HFFc6 (cell line): Measurements from ENCODE around the gene KDM4C. TPM values are rescaled to one million over a fixed set of nuclear protein-coding genes. Genes with fewer than 3 reads are reported as not detected.

Source experiments
- DNase-seq: peaks from one replicate; pipeline ENCODE4 v3.0.0-alpha.2; 2018
- H3K27ac Mint-ChIP-seq: 2 replicates; pipeline ENCODE4 v1.8.0; 2020; ENCODE audit warnings: mild to moderate bottlenecking, mixed read lengths
- H3K27me3 Mint-ChIP-seq: 2 replicates; pipeline ENCODE4 v1.8.0; 2021; ENCODE audit warnings: mild to moderate bottlenecking, moderate library complexity, mixed read lengths; ENCODE audit not compliant: insufficient read depth
- H3K36me3 Mint-ChIP-seq: 2 replicates; pipeline ENCODE4 v1.8.0; 2021; ENCODE audit warnings: low read depth, mixed read lengths
- H3K4me1 Mint-ChIP-seq: 2 replicates; pipeline ENCODE4 v1.8.0; 2020; ENCODE audit warnings: low read depth, mixed read lengths
- H3K4me3 Mint-ChIP-seq: 2 replicates; pipeline ENCODE4 v1.8.0; 2020; ENCODE audit warnings: mild to moderate bottlenecking, moderate library complexity, mixed read lengths
- H3K9me3 Mint-ChIP-seq: 2 replicates; pipeline ENCODE4 v1.8.0; 2020; ENCODE audit warnings: mild to moderate bottlenecking, mixed read lengths
- total RNA-seq, 6 experiments: library from RNA; stranded (reverse); fragmentation: NEBNext Ultra II Directional; extraction: Animal tissue kit (Norgen Biotek cat#: 25700); gene quantifications; 2 replicates in 1 of 6; 3 replicates in 5 of 6; pipeline ENCODE4 v1.2.3, GENCODE V29; 2021
- TF ChIP-seq, protein P1 (sequence below): fragments of 200-600 bp; sonication (generic); IDR thresholded peaks from 2 replicates; pipeline ENCODE4 v1.5.0; 2021; ENCODE audit warnings: antibody characterized with exemption, mild to moderate bottlenecking

Gene KDM4C
- total RNA-seq, 6 experiments from 2014 or later, result 9.1 to 12.0 (median 11.1) TPM

DNA sequence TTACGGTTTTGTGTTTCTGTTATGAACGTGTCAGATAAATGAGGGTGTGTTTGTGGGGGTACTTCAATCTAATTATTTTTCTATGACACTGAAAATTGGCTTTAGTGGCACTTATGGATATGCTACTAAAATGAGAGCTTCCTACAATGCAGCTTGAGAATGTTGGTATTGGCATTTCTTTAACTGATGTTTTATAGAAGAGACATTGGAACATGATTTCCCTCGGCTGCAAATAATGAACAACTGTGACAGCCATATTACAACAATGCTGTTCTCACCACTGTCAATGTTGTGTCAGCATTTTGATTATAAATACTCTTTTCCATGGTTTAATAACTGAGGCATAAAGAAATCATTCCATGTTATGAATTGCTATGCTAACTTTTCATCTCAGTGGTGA lies 279.4 kb downstream of the KDM4C start:
- Mint-ChIP-seq H3K27me3 (no peaks in the 10 kb centered on the region; the same call in 1 of the 2 replicates), H3K4me3 (no peak overlapping the region), H3K9me3 (no peaks in the 10 kb centered on the region), H3K27ac (no peak overlapping the region), H3K4me1 (peaks cover 9% of the 10 kb centered on the region), H3K36me3 (no peaks in the 10 kb centered on the region)
- TF ChIP-seq, protein P1, sequence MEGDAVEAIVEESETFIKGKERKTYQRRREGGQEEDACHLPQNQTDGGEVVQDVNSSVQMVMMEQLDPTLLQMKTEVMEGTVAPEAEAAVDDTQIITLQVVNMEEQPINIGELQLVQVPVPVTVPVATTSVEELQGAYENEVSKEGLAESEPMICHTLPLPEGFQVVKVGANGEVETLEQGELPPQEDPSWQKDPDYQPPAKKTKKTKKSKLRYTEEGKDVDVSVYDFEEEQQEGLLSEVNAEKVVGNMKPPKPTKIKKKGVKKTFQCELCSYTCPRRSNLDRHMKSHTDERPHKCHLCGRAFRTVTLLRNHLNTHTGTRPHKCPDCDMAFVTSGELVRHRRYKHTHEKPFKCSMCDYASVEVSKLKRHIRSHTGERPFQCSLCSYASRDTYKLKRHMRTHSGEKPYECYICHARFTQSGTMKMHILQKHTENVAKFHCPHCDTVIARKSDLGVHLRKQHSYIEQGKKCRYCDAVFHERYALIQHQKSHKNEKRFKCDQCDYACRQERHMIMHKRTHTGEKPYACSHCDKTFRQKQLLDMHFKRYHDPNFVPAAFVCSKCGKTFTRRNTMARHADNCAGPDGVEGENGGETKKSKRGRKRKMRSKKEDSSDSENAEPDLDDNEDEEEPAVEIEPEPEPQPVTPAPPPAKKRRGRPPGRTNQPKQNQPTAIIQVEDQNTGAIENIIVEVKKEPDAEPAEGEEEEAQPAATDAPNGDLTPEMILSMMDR, result no peak
- DNase-seq, result no peak

DNA sequence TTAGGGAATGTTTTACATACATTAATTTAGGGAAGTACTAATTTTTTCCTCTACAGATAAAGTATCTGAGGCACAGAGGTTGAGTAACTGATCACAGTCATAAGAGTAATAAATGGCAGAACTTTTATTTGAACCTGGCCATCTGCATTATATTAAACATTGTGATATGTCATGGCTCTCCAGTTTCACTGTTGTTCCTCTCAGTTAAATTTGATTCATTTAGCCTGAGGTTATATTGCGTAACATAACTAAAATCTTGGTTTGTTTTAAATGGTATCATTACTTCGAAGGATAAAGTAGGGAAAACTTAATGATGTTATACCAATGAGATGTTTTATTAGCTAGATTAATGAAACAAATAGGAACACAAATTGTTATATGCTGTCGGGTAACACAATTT lies 284.4 kb downstream of the KDM4C start:
- TF ChIP-seq, protein P1, result no peak
- H3K9me3 Mint-ChIP-seq, result no peaks in the 10 kb centered on the region
- peak; percentile 3 for DNase-seq
- H3K4me1 Mint-ChIP-seq, result peaks cover 21% of the 10 kb centered on the region
- peaks cover 2% of the 10 kb centered on the region; the same call in 1 of the 2 replicates for H3K36me3 Mint-ChIP-seq
- no peaks in the 10 kb centered on the region; the same call in 1 of the 2 replicates for H3K27me3 Mint-ChIP-seq
- no peak overlapping the region for H3K4me3 Mint-ChIP-seq
- H3K27ac Mint-ChIP-seq, result 0 out of 2 replicates have a peak overlapping the region, but pooled peaks have one; percentile 15

DNA sequence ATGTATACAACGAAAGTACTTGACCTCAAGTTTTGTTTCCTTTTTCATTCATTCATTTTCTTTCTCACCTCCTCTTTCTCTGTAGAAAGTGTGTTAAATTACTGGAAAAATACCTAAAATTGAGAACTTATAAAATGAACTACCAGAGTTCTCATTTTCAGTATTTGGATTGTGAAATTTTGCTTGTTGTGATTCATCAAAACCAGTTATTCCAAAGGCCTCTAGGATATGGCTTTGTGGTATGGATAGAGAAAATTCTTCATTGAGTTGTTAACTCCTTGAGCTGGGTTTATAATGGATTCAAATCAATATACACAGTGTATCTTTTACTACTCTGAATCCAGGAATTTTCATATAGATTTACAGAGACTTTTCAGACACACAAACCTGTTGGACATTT lies 287.6 kb downstream of the KDM4C start:
- peaks cover 21% of the 10 kb centered on the region for H3K4me1 Mint-ChIP-seq
- H3K27me3 Mint-ChIP-seq, result no peaks in the 10 kb centered on the region; the same call in 1 of the 2 replicates
- H3K27ac Mint-ChIP-seq, result no peak overlapping the region
- peaks cover 4% of the 10 kb centered on the region; the same call in 1 of the 2 replicates for H3K36me3 Mint-ChIP-seq
- no peaks in the 10 kb centered on the region for H3K9me3 Mint-ChIP-seq
- no peak overlapping the region for H3K4me3 Mint-ChIP-seq
- TF ChIP-seq, protein P1, result no peak
- DNase-seq, result no peak

DNA sequence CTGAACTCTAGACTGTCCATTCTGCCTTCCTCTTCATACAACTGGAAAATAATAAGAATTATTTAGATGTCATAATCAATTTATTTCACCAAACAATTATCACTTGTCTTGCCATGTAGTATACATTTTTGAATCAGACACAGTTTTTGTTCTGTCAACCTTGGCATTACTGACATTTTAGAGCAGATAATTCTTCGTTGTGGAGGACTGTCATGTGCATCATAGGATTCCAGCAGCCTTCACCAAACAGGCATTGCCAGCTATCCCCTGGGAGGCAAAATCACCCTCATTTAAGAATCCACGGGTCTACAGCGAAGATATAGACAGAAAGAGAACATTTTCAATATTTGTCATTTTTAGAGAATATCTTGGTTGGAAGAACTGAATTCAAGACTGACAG lies 293.9 kb downstream of the KDM4C start:
- no peaks in the 10 kb centered on the region for H3K9me3 Mint-ChIP-seq
- H3K27me3 Mint-ChIP-seq, result no peaks in the 10 kb centered on the region; the same call in 1 of the 2 replicates
- H3K4me3 Mint-ChIP-seq, result no peak overlapping the region
- TF ChIP-seq, protein P1, result no peak
- peaks cover 15% of the 10 kb centered on the region for H3K4me1 Mint-ChIP-seq
- no peak for DNase-seq
- no peak overlapping the region for H3K27ac Mint-ChIP-seq
- peaks cover 4% of the 10 kb centered on the region; the same call in 1 of the 2 replicates for H3K36me3 Mint-ChIP-seq

DNA sequence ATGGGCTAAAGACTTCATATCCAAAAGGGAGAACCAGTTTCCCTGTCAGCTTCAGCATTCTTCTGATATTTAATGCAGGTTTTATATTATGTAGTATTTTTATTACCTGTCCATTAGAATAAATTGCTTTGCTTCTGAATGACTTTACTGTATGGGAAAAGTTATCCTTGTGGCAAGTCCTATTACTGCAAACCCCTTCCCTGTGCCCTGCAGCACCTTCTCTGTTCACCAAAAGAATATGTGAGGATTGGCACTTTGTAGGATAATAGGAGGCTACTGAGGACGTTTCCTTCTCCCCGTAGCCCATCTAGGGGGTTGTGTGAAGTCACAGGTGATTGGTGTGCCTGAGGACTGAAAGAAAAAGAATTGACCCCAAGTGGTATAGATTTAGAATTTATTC lies 296.1 kb downstream of the KDM4C start:
- Mint-ChIP-seq H3K4me3 (no peak overlapping the region), H3K27ac (no peak overlapping the region), H3K9me3 (no peaks in the 10 kb centered on the region), H3K4me1 (peaks cover 24% of the 10 kb centered on the region), H3K36me3 (no peaks in the 10 kb centered on the region), H3K27me3 (no peaks in the 10 kb centered on the region; the same call in 1 of the 2 replicates)
- no peak for DNase-seq
- TF ChIP-seq, protein P1, result no peak
